GM13977 (cell line): ENCODE results near the gene CSTB.

Source experiments
- DNase-seq: peaks from one replicate; pipeline ENCODE4 v3.0.0; 2012; ENCODE audit warnings: low spot score
- CTCF ChIP-seq: IDR thresholded peaks from 2 replicates; pipeline ENCODE4 v1.5.1; 2012; ENCODE audit warnings: mild to moderate bottlenecking, control low read depth; ENCODE audit not compliant: insufficient read depth; ENCODE audit errors: extremely low read depth, missing control alignments
- in situ Hi-C: fragments of 300-500 bp; cut with MboI; formaldehyde crosslinking; loops from one replicate; pipeline ENCODE4 v1.12.0; 2022; ENCODE audit warnings: low sequenced_read_pairs, low pct_unique_long_range_greater_than_20kb, mixed read lengths, inconsistent platforms; ENCODE audit not compliant: unreplicated experiment

The CSTB gene

GRCh38 chr21:43757601-43758000 lies 18.5 kb downstream of the CSTB start:
- in situ Hi-C loops: no loop called here
- TF ChIP-seq CTCF: no peak
- DNase-seq: no peak

GRCh38 chr21:43755820-43756594 lies 20.1 kb downstream of the CSTB start:
- TF ChIP-seq CTCF: no peak

GRCh38 chr21:43754948-43755781 lies 20.9 kb downstream of the CSTB start:
- no peak for TF ChIP-seq CTCF
- in situ Hi-C loops: no loop called here
- no peak for DNase-seq

More at GRCh38 chr21:43755820-43756594, 20.1 kb downstream of the CSTB start:
- no peak for DNase-seq
- in situ Hi-C loops: no loop called here

- TF ChIP-seq CTCF: no peak
- in situ Hi-C loops: no loop called here
- DNase-seq: no peak
These were observed 22.7 kb downstream of the CSTB start for GRCh38 chr21:43753439-43753799.

- DNase-seq: no peak
- in situ Hi-C loops: no loop called here
- no peak for TF ChIP-seq CTCF
These were observed 23.2 kb downstream of the CSTB start for GRCh38 chr21:43752758-43753438.

- no peak for DNase-seq
- in situ Hi-C loops: no loop called here
These were observed 24.0 kb downstream of the CSTB start for GRCh38 chr21:43751955-43752591.

More at GRCh38 chr21:43751955-43752591, 24.0 kb downstream of the CSTB start:
- no peak for TF ChIP-seq CTCF
